D721Med (cell line): ENCODE results near the gene KCNK17.

Source experiments
- DNase-seq: peaks from one replicate; pipeline ENCODE4 v3.0.0; 2011; ENCODE audit warnings: low spot score; ENCODE audit not compliant: insufficient read length
- FAIRE-seq: peaks from 2 replicates; lab custom pipeline; 2011; peaks lifted over from hg19 to GRCh38; lab: Jason Lieb, UNC
- CTCF ChIP-seq: IDR thresholded peaks from 2 replicates; pipeline ENCODE4 v1.5.1; 2012; ENCODE audit warnings: mild to moderate bottlenecking, control low read depth; ENCODE audit not compliant: insufficient read depth; ENCODE audit errors: missing control alignments

The KCNK17 gene

GRCh38 chr6:39256294-39256940 is 57.8 kb downstream of the KCNK17 start:
- TF ChIP-seq CTCF, result no peak
- FAIRE-seq, result no peak

DNA sequence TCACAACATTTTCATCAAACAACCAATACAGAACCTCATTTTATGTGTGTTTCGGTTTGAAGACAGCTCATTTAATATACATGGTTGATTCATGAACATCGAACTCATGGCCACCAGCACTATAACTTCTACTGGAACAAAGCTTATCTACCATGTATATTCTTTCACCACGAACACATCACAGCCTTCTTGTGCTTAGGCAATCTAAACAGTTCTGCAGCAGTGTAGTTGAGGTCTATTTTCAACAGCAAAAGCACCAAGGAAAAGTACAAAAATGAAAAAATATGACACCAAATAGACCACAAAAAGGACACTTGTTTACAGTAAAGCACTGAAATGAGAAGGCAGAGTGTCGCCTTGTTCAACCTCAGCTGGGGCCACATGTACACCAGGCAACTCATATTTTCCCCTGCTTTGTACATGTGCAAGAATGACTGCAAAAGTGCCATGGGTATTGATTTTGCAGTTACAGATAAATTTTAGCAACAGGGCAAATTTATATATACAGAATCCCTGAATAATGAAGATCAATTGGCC is 59.2 kb downstream of the KCNK17 start:
- DNase-seq (no peak), FAIRE-seq (no peak)
- TF ChIP-seq CTCF, result no peak

More at GRCh38 chr6:39256294-39256940, 57.8 kb downstream of the KCNK17 start:
- DNase-seq, result no peak

DNA sequence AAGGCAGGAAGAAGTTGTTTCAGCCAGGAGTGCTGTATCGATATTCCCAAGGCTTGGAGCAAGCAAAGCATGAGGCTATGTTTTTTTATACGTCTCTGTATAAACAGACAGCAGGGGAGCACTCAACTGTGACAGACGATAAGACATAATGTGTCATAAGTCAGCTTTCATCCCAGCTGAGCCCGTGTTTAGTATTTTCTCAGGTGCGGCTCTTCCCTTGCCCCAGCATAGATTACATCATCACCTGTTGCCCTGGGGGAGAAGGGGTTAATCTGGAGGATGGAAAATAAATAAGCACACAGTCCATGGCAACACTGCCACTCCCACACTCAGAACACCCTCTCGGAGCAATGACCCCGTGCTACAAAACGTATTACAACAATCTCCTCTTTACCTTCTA is 62.8 kb downstream of the KCNK17 start:
- FAIRE-seq (no peak), DNase-seq (no peak)
- no peak for TF ChIP-seq CTCF

- FAIRE-seq (no peak), DNase-seq (no peak)
These were observed 63.7 kb downstream of the KCNK17 start for GRCh38 chr6:39250507-39250906.

GRCh38 chr6:39249278-39249677 is 64.9 kb downstream of the KCNK17 start:
- no peak for TF ChIP-seq CTCF
- DNase-seq (no peak), FAIRE-seq (no peak)

More at GRCh38 chr6:39250507-39250906, 63.7 kb downstream of the KCNK17 start:
- no peak for TF ChIP-seq CTCF
